Smooth muscle cell of the brain vasculature (primary cell): ENCODE data around the gene RNF212.

Experiments used
- DNase-seq: peaks from one replicate; pipeline ENCODE4 v3.0.0-alpha.2; 2012; ENCODE audit warnings: low read depth, low spot score

The RNF212 gene

DNA sequence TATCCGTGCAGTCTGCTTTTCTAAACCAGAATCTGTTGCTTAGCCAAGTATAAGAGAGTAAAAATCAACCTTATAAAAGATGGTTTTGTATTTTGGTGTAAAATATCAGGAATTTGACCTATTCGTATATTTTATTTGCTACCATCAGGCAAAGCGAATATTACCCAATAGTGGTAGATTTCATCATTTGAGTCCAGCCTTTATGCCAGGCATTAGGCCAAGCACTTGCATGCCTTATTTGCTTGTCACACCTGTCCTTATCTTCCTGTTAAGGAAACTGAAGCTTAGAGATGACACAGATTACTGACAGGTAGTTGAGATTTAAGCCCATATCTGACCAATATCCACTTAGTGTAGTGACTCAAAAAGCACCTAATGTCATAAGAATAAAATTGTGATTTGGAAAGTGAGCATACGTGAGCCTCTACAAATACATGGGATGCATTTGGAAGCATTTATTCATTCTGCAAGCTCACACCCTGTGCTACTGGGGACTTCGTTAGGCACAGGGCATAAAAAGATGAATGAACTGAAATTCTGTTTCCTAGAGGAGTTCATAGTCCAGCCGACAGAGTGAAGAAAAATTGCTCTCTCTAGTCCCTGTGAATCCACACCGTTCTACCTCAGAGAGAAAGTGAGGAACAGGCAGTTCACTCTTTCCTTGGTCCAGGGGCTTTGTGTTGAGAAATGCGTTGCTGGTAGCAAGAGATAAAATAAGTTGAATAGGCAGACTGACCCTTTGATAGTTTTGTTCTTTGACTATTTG, 2.3 kb upstream of the RNF212 start:
- no peak for DNase-seq

DNA sequence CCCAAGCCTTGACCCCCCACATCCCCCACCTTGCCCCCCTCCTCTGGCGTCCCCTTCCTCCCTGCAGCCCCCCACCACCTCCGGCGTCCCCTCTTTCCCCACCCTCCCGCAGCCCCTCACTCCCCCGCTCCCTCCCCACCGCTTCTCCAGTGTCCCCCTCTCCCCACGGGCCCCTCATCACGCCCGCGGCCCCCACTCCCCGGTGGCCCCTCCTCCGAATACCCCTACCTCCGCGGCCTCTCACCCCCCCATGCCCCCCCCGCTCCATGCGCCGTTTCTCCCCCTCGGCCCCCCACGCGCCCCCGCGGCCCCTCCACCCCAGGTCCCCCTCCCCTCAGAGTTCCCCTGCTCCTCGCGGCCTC, 562 bp downstream of the RNF212 start:
- no peak for DNase-seq

DNA sequence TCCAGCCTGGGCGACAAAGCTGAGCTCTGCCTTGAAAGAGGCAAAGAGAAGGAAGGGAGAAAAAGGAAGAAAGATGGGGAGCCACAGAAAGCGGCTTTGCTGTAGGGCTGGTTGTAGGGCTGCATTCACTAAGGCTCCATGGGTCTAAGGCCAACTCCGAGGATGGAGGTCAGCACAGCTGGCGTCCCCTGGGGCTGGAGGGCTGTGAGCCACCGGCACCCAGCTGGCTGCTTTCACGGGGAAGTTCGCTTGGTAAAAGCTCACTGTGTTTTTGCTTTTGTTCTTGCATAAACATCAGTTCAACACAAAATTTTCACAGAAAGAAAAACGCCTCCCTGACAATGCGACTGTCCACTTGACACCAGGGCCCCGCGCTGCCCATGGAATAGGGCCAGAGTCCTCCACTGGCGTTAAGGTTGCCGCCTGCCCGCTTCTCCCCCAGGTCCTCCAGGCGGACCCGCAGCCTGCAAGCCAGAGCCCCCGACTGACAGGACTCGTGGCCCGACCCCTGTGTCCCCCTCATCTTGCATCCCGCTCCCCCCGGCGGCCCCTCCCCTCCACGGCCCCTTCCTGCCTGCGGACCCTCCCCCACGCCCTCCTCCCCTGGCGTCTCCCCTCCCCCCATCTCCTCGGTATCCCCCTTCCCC, 1.1 kb downstream of the RNF212 start:
- DNase-seq, result no peak

DNA sequence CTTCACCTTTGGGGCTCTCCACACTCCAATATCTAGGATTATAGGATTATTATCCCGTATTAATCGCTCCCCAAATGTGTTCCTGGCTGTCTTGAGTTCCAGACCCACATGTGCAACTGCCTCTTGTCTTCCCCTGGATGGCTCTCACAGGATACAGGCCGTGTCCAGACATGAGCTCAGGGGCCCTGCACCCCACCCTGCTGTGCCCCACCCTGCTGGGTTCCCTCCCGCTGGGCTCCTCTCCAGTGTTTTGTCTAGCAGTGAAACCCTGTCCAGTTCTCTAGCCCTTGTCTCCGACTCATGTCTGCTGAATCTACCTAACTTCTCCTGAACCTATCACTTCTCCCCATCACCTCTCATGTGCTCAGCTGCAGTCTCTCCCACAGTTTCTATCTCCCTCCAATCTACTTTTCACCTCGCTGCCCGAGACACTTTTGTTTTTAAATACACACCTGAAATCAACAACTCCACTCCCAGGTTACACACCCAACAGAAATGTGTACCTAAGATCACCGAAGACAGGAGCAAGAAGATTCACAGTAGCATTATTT, 2.0 kb downstream of the RNF212 start:
- DNase-seq, result no peak

DNA sequence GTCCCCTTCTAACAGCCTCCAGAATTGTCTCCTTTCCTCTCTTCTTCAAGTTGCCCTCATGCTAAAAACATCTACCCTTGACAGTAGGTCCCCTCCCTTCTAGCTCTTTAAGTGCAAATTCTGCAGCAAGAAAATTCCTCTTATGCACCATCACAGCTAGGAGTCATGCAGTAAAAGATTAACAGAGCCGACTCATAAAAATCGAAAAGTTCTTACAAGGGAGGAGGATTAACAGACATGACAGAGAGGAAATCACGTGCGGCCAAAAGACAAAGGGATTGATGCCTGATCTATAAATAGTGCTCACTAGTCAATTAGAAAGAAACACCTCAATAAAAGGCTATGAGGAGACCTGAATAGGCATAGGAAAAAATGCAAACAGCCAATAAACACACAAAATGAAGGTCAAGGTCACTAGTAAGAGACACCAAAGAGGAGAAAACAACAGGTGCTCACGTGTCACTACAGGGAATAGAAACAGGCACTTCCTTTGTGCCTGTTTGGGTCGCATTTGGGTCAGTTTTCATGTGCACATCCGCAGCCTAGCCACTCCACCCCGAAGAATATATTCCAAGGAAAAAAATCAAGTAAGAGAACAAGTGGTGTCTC, 3.4 kb downstream of the RNF212 start:
- DNase-seq, result no peak

DNA sequence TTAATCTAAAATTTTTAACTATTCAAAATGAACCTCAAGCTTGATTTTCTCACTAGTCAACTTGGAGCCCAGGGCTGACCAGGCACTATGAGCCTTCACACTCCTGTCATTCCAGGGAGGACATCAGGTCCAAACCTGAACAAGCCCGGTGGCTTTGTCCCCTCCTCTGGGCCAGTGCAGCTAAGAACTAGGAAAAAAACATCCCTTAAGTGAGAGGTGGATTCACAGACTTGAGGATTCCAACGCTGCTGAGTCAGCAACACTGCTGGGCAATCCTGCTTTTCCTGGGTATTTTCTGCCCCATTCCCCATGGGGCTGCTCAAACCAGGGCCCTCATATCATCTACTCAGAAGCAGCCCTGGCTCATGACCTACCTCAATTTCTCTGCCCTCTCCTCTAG, 4.0 kb downstream of the RNF212 start:
- no peak for DNase-seq

DNA sequence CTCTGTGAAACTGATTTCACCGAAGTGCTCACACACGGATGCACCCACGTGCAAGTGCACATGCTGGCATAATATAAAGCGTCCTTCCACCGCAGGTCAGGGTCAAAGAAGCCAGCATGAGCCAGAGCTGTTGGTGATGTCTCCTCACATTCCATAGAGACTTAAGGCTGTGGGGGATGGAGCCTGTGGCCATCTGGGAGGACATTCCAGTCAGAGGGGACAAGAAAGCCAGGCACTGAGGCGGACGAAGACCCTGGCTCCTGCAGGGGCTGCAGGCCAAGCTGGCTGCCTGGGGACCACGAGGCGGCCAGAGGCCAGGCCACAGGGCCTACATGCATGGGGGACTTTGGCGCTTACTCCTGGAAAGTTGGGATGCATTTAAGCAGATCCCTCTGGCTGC, 7.7 kb downstream of the RNF212 start:
- no peak for DNase-seq

DNA sequence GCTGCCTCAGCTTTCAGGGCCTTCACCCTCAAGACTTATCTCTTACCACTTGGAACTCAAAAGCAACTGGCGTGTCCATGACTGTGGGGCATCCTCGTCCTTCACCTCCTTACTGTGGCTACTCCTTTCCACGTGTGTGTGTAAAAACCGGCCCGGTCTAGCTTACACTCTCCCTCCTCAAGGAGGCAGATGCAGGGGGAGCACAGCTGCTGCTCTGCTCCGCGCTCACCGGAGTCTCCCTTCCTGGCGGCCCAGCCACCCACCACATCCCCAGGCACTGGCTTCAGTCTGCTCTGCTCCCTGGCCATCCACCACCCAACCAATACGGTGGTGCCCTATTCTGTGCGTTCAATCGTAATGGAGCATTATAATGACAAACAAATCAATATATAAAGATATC, 8.3 kb downstream of the RNF212 start:
- no peak for DNase-seq

DNA sequence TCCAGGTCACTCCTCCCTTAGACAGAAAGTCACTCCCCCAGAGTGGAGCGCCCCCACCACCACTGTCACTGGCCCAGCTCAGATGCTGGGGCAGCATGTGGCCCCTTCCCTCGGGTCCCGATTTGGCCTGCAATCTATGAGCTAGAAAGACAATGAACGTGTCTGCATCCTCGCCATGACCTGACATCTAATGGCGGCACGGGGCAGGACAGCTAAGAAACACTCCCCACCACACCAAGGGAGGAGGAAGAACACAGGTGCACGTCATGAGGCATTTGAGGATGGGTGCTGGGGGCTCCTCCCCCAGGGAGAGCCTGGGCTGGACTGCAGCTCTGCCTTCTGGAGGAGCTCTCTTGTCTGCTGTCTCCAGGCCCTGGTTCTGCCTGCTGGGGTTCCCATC, 8.7 kb downstream of the RNF212 start:
- no peak for DNase-seq

DNA sequence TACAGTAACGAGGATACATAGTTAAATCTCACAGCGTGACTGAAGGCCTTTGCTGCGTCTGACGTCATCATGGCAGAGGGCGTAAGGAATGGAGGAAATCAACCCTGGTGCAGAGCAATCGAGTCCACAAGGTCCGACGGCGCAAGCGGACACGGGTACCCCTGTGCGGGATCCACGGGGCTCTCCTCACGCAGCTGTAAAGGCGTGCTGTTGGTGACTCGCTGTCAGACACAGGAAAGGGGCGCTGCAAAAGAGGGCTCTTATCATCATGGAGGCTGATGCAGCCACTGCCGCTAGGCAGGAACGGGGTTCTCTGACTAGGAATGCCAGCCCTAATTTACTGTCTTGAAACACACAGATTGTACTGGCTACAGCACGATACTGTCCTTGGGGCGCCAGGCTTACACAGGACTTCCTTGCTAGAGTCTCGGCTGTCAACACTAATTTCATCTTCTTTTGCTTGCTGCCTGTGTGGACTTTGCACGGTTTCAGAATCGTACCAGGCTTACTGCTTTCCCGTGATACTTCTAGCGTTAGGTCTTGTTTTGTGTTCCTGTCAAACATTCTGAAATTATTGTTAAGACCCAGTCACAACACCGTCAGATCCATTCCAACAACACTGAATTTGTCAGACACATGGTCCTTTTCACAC, 13.6 kb downstream of the RNF212 start:
- no peak for DNase-seq

DNA sequence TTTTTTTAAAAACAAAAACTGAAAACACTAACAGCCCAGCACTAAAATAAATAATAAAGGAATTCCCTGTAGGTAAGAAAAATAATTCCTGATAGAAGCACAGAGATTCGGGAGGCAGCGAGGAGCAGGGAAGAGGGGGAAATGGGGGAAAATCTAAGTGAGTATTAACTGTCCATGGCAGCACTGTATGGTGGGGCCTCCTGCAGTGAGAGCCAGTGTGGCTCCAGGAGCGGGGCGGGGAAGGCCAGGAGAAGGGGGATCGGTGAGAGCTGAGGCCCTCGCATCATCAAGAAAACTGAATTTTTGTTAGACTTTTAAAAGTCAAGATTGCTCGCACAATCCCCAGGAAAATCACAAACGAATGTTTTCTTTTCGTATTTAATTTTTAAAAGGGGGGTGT, 14.1 kb downstream of the RNF212 start:
- DNase-seq, result no peak

DNA sequence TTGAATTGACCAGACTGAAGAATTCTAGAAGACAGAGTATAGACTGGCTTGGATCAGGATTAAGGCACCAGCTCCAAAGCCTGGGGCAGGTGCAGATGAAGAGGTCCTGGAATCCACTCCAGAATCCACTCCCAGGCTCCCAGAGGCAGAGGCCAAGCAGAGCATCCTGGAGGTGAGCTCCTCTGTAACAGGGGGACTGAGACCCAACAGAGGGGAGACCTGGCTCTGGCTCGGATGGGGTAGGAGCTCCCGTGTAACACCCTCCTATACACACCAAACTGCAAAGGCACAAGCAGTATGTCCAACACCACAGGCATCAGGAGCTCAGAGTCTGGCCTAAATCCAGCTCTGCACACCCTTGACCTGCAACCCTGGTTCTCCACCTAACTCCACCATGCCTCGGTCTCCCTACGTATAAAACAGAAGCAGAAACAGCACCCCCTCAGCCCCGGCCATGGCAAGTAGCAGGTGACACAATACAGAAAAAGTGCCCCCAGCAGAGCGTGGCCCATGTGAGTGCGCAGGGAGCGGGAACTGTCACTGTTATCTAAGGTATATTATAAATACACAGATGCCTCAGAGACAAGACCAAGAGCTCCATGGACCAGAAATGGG, 14.9 kb downstream of the RNF212 start:
- DNase-seq, result no peak

DNA sequence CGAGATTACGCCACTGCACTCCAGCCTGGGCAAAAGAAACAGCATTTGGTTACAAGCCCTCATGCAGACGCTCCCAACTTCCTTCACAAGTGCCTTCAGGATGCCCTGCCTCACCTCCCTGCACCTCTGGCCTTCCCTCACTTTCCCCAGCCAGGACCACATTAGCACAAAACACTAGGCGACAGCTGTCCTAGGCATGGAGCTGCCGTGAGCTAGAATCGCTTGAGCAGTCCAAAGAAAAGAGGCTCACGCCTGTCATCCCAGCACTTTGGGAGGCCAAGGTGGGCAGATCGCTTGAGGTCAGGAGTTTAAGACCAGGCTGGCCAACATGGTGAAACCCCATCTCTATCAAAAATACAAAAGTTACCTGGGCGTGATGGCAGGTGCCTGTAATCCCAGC, 15.8 kb downstream of the RNF212 start:
- no peak for DNase-seq

DNA sequence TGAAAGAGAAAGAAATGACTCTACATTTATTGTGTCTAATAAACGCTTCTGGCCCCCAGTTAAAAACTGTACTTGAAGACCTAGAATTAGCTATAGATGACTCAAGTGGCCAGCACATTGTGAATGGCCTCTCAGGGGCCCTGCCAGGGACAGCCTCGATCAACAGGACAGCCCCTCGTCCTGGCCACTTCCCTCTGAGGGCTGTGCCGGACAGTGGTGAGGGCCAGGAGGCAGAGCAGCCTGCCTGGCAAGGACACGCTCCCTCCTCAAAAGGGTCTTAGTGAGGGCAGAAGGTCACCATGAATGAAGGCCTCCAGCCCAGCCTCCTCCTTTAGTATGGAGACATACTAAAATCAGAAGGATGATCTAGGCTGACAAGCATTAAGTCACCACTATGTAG, 16.5 kb downstream of the RNF212 start:
- no peak for DNase-seq

DNA sequence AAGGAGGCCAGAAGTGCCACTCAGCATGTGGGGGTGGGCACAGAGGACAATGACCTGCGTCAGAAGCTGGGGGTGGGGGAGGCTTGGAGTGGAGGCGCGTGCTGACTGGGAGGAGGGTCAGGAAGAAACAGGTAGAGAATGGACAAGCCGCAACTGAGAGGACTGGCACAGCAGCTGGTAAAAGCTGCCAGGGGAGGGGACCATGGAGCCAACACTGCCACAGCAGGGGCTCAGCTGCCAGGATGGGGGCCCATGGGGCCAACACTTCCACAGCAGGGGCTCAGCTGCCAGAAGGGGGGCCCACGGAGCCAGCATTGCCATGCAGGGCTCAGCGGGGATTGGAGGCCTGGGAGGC, 19.1 kb downstream of the RNF212 start:
- no peak for DNase-seq

DNA sequence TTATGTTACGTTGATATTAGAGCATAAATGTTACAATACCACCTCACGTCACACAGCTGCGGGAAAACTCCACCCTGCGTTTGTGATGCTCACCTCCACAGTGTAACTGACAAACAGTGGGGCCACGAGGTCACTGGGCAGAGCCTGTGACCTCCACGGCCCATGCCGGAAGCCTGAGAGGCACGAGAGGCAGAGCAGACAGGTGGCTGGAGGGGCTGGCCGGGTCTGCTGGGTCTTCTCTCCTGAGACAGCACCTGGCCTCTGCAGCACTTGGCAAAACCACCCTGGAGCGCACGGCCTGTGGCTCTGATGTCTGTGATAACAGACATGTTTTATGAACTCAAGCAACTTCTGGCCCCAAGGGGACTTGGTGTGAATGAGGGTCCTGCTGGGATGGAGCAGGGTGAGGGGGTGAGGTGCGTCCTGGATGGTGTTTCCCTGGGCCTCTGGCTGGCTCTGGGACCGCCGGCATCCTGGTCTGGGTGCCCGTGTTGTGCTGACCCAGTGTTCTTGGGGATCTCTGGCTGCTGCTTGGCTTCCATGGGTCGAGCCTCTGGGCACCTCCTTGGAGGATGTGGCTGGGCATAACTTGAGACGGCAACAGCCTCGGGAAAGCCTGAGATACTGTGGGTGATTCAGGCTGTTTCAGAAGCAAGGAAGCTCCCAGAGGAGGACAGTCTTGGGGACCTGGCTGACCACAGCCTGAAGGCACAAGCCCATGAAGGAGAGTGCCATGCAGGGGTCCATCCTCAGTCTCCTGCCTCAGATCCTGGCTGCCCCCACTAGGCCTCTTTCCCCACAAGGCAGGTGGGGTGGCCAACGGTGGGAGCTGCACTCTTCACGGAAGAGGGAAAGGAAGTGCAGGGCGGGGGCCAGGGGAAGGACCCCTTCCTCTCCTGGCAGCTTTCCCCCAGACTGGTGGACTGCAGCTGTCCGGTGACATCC, 19.7 kb downstream of the RNF212 start:
- no peak for DNase-seq

DNA sequence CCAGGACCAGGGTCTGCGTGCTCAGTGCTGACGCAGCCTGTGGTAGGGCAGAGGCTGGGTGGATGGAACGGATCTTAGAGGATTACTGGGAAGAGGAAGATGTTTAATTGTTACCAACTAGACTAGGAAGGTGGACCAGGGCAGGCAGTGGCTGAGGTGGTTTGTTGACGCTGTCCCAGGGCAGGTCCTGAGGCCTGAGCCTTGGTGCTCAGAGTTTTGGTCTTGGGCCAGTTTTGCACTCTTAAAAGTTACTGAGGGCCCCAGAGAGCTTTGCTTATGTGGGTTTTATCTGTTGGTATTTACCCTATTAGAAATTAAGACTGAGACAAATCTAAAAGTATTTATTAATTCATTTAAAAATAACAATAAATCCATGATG, 20.4 kb downstream of the RNF212 start:
- no peak for DNase-seq

DNA sequence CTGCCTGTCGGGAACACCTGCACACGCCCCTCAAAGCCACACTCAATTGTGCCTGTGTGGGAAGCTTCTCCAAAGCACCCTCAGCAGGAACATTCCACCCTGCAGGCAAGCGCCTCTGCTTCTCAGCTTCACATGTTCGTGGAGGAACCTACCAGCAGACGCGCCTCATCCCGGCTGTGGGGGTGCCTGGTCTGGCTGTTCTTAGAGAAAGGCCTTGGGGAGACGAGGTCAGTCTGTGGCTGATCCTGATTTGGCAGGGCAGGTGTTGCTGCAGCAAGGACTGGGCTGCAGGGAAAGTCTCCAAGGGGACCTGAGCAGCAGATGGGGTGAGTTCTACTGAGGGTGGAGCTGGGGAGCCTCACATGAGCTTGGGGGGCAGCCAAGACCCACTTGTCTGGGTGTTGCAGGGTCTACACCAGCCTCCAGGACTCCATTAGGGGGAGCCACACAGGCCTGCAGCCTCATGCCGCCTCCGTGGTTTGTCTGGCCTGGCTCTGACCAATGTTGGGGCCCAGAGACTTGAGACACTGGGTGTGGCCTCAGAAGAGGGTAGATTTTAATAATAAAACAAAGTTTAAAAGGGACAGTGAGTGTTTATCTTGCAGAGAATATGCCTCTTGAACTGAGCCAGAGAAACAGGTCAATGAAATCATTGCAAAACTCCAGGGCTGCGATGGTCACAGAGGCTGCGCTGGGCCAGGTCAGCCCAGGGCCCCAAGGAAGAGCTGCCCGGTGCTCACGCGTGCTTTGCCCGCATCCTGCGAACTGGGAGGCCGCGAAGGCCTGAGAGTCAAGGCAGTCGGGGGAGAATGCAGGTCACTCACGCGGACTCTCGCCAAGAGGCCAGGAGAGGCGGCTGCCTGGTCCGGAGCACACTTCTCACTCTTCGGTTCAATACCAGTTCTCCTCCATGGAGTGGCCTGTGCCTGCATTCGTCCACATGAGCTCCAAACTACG, 21.1 kb downstream of the RNF212 start:
- no peak for DNase-seq

DNA sequence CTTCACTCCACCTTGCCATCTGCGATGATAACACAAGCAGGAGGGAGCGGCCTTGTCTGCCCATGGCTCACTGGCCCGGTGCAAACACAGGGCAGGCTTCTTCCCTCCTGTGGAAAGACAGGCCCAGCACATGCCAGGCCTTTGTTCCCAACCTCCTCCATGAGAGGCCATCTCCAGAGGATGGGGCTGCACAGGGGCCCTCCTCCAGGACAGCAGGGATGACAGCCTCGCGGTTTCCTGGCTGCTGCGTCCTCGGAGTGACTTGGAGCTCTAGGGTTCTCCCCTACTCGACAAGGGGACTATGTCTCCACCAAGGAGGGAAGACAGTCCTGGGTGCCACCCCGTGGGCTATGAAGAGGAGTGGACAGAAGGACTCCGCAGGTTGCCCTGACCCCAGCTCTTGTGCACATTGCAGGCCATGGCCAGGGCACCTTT, 21.8 kb downstream of the RNF212 start:
- DNase-seq, result no peak
